GM18507 (cell line): ENCODE results near the gene TIMM10B.

ENCODE experiments used
- DNase-seq: peaks from one replicate; pipeline ENCODE4 v3.0.0; 2011; ENCODE audit warnings: low read depth; ENCODE audit not compliant: insufficient read length; ENCODE audit errors: extremely low spot score
- FAIRE-seq: peaks from 2 replicates; lab custom pipeline; 2011; peaks lifted over from hg19 to GRCh38; lab: Jason Lieb, UNC

The TIMM10B gene, protein sequence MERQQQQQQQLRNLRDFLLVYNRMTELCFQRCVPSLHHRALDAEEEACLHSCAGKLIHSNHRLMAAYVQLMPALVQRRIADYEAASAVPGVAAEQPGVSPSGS

DNA sequence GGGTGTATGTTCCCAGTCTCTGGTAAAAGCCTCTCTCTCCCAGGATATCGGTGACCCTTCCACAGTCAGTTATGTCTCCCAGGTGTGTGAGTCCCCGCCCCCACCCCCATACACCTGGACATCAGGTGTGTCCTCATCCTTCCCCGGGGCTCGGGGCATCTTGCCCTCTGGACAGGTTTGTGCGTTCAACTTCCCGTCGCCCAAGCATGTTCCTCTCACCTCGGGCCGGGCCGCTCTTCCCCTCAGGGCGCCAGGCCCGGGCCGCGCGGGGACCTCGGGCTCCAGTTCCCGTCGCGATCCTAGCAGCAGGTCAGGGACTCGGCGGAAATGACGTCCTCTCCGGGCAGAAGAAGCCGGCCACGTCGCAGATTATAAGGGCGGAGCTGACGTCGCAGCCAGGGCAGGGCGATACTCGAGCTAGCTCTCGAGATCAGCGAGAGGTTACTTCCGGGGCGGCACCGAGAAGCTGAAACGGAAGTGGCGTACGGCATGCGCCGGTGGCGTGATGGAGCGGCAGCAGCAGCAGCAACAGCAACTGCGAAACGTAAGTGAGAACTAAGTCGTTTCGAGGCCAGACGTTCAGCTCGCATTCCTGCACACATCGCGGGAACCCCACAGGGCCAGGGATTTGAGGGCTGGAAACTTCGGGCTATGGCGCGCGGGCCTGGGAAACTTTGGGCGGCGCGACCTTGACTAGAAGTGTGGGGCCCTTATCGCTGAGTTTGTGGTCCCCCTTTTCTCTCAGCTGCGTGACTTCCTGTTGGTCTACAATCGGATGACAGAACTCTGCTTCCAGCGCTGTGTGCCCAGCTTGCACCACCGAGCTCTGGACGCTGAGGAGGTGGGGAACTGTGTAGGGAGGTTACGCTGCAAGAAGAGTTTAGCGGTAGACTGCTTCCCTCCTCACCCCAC is at the start of gene TIMM10B, which contains the start of gene ARFIP2:
TSS of gene TIMM10B (plus strand) at position 490 of the 912 bp plus-strand sequence. CDS start at position 506, 16 bp downstream.
TSS of gene ARFIP2 (minus strand) at position 320 of the 912 bp plus-strand sequence. CDS start 910 bp downstream, outside the sequence.
- FAIRE-seq (peak; percentile 99), DNase-seq (peak; percentile 98)

DNA sequence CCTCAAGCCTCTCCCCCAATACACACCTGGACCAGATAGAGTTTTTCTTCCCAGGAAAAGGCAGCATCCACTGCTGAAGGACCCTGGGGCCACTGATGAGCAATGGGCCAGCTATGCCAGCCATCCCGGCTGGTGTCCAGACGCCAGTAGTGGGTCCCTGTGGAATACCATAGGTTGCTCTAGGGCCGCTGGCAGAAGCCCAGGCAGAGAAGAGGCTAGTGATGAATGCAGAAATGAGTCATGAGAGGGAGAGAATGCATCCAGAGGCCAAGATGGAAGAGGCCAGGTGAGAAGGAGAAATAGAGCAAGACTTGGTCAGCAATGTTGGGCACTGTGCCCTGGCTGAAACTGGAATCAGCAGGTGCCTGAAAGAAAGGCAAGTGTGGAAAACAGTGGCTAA is 49.4 kb upstream of the TIMM10B start:
- DNase-seq, result no peak

DNA sequence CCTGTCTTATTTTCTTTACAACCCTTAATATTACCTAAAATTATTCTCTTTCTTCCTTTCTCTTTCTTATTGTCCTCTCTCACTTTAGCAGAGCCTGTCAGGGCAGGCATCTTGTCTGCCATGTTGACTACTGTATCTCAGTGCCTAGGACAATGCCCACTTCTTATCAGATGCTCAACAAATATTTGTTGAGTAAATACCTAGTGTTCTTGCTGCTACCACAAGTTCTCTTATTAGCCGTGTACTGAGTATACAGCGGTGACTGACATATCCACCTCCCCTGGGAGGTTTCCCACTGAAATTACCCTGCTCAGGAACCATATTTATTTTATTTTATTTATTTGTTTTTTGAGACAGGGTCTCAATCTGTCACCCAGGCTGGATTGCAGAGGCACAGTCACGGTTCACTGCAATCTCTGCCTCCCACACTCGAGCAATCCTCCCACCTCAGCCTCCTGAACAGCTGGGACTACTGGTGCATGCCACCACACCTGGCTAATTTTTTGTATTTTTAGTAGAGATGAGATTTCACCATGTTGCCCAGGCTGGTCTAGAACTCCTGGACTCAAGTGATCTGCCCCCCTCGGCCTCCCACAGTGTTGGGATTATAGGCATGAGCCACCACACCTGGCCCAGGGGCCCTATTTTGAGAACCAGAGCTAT is 47.2 kb upstream of the TIMM10B start:
- FAIRE-seq, result no peak

More for the DNA sequence above, 49.4 kb upstream of the TIMM10B start:
- FAIRE-seq, result no peak

DNA sequence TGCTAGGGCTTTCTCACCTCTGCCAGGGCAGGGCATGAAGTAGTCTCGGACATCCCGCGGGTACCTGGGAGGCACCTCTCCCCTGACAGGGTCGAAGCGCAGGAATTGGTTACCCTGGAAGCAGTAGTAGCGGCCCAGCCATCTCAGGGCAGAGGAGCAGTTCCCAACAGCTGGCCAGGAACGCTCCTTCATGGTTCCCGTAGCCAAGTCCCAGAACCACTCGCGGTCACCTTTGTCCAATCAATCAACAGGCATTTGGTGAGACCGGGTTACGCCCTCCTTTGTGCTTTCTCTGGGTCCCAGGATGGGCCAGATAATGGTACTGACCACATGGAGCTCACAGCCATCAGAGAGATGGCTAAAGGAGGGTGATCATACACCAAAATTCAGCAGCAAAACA is 43.9 kb upstream of the TIMM10B start:
- DNase-seq (no peak), FAIRE-seq (no peak)

More for the DNA sequence above, 47.2 kb upstream of the TIMM10B start:
- no peak for DNase-seq

DNA sequence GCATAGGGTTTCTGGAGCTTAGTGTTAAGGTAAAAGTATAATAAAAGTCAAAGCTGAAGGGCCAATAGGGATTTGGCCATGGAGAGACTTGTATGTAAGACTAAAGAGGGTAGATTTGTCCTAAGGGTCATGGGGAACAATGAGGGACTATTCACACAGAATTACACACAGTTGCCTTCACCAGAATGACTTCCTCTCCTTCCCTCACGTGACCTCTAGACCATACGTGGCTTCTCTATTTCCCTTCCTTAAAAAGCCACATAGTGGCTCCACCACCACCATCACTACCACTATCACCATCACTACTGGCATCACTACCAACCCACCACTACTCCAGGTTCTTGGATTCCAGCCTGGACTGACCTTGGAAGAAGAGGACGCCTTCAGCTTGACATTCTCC is 43.3 kb upstream of the TIMM10B start:
- FAIRE-seq (no peak), DNase-seq (no peak)

DNA sequence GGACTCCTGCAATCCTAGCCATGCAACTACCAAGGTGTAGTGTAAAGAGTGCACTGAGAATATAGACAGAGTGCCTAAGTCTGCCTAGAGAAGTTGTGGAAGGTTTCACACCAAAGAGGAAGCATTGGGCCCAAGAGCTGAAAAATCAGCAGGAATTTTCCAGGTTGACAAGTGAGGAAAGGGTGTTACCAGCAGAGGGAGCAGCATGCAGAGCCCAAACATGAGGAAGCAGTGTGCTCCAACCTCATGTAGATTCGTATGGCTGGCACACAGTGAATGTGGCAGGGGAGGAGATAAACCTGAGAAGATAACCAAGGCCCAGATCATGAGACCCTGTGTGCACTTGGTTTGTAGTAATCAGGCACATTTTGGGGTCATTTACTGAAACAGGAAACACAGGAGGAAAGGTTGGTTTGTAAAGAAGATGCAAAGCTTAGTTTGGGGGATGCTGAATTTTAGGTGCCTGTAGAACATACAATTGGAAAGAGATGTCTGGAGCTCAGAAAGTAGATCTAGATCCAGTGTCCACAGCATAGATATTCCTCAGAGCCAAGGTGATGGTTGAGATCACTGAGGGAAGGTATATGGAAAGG is 42.2 kb upstream of the TIMM10B start:
- FAIRE-seq, result no peak
- DNase-seq, result no peak

DNA sequence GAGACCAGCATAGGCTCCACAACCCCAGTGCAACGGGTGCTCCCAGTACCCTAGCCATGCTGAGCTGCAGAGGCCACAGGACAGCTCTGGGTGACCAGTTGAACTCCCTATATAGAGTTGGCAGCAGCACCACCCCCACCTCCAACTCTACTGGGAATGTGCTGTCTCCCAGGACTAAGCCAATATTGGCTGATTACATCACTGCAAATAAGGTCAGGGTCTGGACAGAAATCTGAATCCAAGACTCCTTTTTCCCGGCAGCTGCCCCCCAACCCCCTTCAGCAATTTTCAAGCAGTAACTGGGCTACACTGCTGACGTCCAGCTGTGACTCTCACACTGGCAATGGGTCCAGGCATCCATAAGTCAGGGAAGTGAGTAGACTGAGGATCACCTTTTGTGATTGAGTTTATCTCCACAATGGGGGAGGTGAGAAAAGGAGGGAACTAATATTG is 40.4 kb upstream of the TIMM10B start, which contains the start of gene HPX:
TSS of gene HPX (minus strand) at position 82 of the 453 bp plus-strand sequence. CDS start at position 58, 24 bp downstream.
- no peak for DNase-seq
- no peak for FAIRE-seq

DNA sequence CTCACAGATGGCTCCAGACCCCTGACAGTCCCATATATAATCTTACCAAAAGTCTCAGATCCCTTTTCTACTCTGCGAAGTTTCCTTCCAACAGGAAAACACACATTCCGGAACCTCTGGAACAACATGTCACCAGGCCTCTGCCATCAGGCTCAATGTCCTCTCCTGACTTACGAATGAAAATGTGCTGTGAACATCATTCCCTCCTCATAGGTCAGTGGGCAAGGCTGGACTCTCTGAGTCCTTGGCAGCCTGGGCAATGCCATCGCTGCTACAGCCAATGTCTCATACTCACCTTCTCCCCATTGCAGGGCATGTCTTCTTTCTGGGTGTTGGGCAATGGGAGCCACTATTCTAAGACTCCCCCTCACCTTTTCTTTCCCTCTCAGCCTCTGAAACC is 38.9 kb upstream of the TIMM10B start:
- DNase-seq (no peak), FAIRE-seq (no peak)

DNA sequence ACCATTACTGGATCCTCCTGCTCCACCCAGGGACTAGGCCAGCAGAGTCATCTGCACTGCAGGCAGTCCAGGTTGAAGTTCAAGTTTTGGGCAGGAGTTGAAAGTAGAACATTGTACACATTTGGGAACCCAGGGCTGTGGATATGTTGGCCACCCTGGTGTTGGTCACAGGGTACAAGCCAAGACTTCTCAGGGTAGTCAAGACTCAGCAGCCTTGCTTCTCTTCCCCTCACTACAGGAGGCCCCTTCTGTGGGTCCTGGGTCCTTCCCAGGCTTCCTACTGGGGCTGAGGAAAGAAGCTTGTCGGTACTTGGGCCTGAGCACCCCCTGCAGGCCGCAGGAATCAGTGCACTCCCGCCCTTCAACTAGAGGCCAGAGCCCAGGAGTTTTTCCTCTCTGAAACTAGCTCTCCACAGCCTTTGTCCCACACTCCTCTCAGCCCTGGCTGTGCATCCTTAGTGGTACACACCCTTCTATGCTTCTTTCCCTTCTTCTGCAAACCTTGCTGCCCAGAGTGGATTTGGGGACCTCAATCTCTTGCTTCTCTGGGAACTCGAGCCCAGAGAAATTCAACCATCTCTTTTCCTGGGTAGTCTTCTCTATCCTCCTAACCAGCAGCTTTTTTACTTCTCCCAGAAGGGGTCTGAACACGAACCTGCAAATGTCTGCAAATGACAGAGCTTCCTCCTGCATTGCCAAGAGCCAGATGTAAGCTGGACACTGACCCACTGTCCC is 37.9 kb upstream of the TIMM10B start:
- DNase-seq (peak; percentile 43), FAIRE-seq (peak; percentile 68)

DNA sequence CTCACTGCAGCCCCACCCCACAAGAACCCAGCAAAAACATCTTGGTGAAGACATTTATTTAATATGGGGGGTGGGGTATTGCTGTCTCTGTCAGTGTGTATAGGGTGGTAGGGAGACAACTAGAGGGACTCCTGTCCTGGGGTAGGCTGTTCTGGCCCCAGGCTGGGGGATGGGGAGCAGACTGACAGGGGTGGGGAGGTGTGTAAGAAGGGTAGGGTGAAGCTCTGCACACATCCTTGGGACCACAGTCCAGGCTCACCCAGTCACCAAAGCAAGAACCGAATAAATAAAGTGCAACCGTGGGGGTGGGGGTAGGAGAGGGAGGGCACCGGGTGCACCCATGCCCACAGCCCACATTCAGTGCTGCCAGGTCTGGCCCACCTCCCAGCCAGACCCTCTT is 32.7 kb upstream of the TIMM10B start:
- FAIRE-seq, result no peak
- DNase-seq, result no peak

DNA sequence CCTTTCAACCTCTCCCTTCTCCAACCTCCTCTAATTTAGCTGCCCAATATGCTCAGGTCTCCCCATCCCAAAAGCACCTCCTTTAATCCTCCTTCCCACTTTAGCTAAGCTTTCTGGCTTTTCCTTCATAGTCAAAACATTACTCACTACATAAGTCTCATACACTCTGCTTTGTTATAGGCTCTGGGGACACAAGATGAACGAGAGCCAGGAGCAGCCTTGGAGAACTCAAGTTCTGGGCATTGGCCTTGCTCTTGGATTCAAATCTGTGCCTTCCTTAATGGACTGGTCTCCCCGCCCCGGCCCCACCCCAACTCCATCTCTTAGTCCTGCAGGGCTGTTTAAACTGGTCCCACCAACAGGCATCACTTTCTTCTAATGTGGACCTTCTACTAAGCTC is 29.1 kb upstream of the TIMM10B start:
- DNase-seq (no peak), FAIRE-seq (no peak)

DNA sequence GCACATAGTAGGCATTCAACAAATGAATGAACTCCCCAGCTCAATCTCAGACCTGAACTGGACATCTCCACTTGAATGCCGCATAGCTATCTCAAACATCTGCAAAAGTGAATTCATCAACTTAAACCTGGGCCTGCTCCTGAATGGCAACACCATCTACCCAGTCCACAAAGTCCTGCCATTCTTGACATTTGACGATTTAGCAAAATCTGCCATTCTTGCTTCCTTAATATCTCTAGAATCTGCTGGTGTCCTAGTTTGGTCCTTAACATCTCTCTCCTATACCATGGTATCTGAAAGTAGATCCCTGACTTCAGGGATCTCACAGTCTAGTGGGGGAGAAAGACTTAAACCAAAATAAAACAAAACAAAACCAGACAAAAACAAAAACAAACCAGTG is 28.1 kb upstream of the TIMM10B start:
- DNase-seq (no peak), FAIRE-seq (no peak)

DNA sequence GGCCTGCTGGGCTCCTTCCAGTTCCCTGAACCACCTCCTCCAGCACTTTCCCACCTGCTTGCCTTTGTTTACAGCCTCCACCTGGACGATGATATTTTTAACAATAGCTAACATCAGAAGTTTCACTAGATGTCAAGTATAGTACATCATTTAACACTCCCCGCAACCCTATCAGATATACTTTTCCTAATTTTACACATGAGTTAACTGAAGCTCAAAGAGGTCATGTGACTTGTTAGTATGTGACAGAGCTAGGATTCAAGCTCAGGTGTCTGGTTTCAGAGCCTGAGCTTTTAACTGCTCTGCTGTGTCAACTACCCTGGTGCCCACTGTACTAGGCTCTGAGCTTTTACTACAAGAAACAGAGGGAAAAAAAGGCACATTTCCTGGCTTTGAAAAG is 26.2 kb upstream of the TIMM10B start:
- FAIRE-seq, result no peak
- DNase-seq, result no peak

DNA sequence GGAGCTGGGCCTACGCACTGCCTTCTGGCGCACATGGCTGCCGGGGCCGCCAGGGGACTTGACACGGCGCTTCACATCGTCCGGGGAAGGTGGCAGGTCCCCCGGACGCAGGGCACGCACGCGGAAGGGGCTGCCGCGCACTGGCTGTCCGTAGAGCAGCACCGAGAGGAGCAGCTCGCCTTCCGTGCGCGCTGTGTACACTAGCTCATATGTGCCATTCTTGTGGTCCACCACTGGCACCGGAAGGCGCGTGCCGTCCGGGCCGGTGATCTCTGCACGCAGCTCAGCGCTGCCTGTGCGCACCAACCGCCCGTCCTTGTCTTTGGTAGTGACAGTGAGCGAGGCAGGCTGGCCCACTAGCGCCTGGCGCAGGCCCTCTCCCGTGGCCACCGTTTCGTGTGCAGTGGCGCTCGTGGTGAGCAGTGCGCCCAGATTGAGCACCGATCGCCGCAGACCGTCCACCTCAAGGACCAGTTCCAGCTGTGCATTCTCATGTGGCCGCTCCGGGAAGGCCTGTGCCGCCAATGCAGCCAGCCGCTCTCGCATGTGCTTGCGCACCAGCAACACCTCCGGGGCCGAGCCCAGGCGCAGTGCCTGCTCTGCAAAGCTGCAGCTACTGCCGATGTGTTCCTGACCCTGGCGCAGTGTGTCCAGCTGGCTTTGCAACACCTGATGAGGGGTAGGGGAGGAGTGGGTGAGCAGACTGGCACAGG is 24.8 kb upstream of the TIMM10B start:
- FAIRE-seq (no peak), DNase-seq (no peak)

DNA sequence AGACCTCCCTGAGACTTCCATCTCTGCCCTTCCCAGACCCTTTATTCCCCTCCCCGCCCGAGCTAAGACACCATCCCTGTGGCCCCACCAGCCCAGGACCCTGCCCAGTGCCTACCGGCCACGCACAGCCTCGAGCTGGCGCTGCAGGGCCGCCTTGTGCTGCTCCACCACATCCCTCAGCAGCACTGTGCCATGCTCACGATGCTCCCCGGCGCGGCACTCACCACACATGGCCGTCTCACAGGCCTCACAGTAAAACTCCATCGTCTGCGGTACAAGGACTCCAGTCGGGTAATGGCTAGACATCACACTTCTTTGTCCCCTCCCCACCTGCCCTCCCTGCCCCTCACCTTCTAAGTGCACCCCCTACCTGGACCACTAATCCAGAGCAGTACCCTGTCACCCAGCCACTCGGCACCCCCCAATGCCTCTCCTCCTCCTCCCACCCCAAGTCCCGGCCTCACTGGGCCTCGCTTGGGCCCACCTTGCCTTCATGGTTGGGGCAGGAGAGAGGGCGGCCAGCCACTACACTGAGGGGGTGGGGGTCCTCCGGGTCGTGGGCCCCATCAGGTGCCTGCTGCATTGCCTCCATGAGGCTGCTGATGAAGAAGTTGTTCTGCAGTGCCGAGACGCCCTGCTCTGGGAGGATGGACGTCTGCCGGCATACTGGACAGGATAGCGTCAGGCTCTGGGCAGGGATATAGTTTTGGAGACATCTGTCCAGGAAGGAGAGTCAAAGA is 23.6 kb upstream of the TIMM10B start:
- DNase-seq (no peak), FAIRE-seq (no peak)

DNA sequence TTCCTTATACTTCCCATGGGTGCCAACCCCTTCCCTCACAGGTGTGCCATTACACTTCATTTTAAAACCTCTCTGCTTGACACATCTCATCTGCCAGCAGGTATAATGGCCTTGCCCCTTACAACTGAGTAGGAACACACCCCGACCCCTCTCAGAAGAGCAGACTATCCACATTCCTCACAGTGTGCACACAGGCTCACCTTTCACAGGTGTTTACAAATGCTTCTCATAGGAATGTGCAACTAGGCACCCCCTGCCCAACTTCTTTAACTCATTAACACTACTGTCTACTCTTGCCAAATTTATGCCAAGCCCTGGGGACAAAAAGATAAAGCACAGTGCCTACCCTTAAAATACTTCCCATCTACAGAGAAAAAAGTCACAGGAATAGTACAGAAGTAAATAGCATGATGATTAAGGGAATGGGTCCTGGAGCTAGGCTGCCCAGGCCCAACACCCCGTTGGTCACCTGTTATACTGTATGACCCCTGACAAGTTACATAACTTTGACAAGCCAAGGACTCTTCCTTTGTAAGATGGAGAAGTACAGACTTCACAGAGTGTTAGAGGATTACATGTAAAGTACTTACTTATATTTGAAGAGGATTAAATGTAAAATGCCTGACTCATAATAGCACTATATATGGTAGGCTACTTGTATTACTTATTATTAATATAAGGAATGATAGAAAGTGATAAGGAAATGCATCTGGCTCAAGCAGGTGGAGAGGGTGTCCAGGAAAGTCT is 22.8 kb upstream of the TIMM10B start:
- no peak for FAIRE-seq
- no peak for DNase-seq

DNA sequence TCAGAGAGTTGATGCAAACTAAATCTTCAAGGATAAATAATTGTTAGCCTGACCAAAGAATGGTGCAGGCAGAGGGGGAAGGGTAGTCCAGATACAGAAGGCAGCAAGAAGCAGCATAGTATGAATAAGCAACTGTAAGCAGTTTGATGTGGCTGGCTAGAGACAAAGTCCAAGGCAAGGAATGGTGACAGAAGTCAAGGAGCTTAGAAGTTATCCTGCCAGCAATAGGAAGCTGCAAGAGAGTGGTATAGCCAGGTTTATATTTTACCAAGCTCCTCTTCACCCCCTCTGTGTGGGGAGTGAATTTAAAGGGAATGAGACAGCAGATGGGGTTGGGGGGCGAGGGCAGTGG is 22.2 kb upstream of the TIMM10B start:
- DNase-seq (no peak), FAIRE-seq (no peak)
